Measurements from ENCODE around the gene CCDC87.

GRCh38 chr11:66547662-66548009 is 45.2 kb downstream of the CCDC87 start:
- TF ChIP-seq CTCF (IDR thresholded peaks at IDR 0.05; ENCODE audit: low read depth, low read length) = no peak
- no peak for TF ChIP-seq EZH2phosphoT487 (IDR thresholded peaks at IDR 0.05; ENCODE audit: low read depth)

Measured in OCI-LY3 (cell line).